GM19193 (cell line): Measurements from ENCODE around the gene MATK.

ENCODE experiments used
- POLR2A ChIP-seq: IDR thresholded peaks from 4 replicates; pipeline ENCODE4 v1.6.1; 2011; ENCODE audit not compliant: insufficient read depth, insufficient read length; ENCODE audit errors: extremely low read depth

Gene MATK

GRCh38 chr19:3784607-3785450 is 1.4 kb downstream of the MATK start:
- TF ChIP-seq POLR2A: no peak

- no peak for TF ChIP-seq POLR2A
Measured at GRCh38 chr19:3783660-3784584, 2.3 kb downstream of the MATK start.

- no peak for TF ChIP-seq POLR2A
Measured at GRCh38 chr19:3782903-3783302, 3.3 kb downstream of the MATK start.

GRCh38 chr19:3782330-3782729 is 3.9 kb downstream of the MATK start:
- TF ChIP-seq POLR2A: no peak

GRCh38 chr19:3781603-3782002 is 4.6 kb downstream of the MATK start:
- no peak for TF ChIP-seq POLR2A

GRCh38 chr19:3780786-3781304 is 5.3 kb downstream of the MATK start:
- TF ChIP-seq POLR2A: no peak

- TF ChIP-seq POLR2A: no peak
Measured at GRCh38 chr19:3778899-3779723, 7.1 kb downstream of the MATK start.

- TF ChIP-seq POLR2A: no peak
Measured at GRCh38 chr19:3778104-3778867, 7.9 kb downstream of the MATK start.

GRCh38 chr19:3776479-3777040 is 9.6 kb downstream of the MATK start:
- no peak for TF ChIP-seq POLR2A

GRCh38 chr19:3775831-3776230 is 10.3 kb downstream of the MATK start:
- no peak for TF ChIP-seq POLR2A

- TF ChIP-seq POLR2A: no peak
Measured at GRCh38 chr19:3775374-3775711, 10.8 kb downstream of the MATK start.

GRCh38 chr19:3774621-3775373 is 11.4 kb downstream of the MATK start:
- no peak for TF ChIP-seq POLR2A

GRCh38 chr19:3773814-3774515 is 12.2 kb downstream of the MATK start:
- TF ChIP-seq POLR2A: no peak

GRCh38 chr19:3771906-3772455 is 14.2 kb downstream of the MATK start, which contains the start of gene RAX2:
Gene RAX2 (minus strand): TSS chr19:3772228. CDS start chr19:3771742, 486 bp downstream.
- no peak for TF ChIP-seq POLR2A
